HepG2 (cell line): ENCODE results near the gene UGT1A4. TPM values are rescaled to one million over a fixed set of nuclear protein-coding genes. Genes with fewer than 3 reads are reported as not detected.
A peak's percentile ranks its signal among the peaks of the same experiment; 100 is the strongest.

Experiments used
- FOXA3 ChIP-seq: IDR thresholded peaks from 2 replicates; pipeline ENCODE4 v1.6.1; 2016; ENCODE audit warnings: missing genetic modification reagents, missing compliant biosample characterization
- GLMP ChIP-seq: sonication (generic); formaldehyde crosslinking; IDR thresholded peaks from 2 replicates; pipeline ENCODE4 v1.9.0; 2021; ENCODE audit warnings: missing genetic modification reagents, mild to moderate bottlenecking, borderline replicate concordance
- GPBP1L1 ChIP-seq: sonication (generic); formaldehyde crosslinking; IDR thresholded peaks from 2 replicates; pipeline ENCODE4 v1.5.0; 2020; ENCODE audit warnings: mild to moderate bottlenecking, missing genetic modification reagents
- JUND ChIP-seq: sonication (generic); formaldehyde crosslinking; IDR thresholded peaks from 2 replicates; pipeline ENCODE4 v1.8.0; 2022; ENCODE audit warnings: mild to moderate bottlenecking, missing genetic modification reagents
- KDM5A ChIP-seq: fragments of 200-600 bp; sonication (generic); IDR thresholded peaks from 2 replicates; pipeline ENCODE4 v1.7.0; 2018; ENCODE audit warnings: antibody characterized with exemption, mild to moderate bottlenecking, low read length, borderline replicate concordance
- PLRG1 ChIP-seq: fragments of 450-650 bp; conservative IDR thresholded peaks from 2 replicates; pipeline ENCODE4 v1.6.1; 2016
- PRMT3 ChIP-seq: sonication (generic); formaldehyde crosslinking; IDR thresholded peaks from 2 replicates; pipeline ENCODE4 v1.8.1; 2022; ENCODE audit warnings: low read depth, mild to moderate bottlenecking, moderate library complexity, missing genetic modification reagents, borderline replicate concordance
- XBP1 ChIP-seq: sonication (generic); formaldehyde crosslinking; IDR thresholded peaks from 2 replicates; pipeline ENCODE4 v1.5.0; 2020; ENCODE audit warnings: missing genetic modification reagents
- ZBTB40 ChIP-seq, 2 experiments: fragments of 450-650 bp in 1 of 2; sonication (generic) in 1 of 2; formaldehyde crosslinking in 1 of 2; IDR thresholded peaks; 2 replicates each; pipeline versions ENCODE4 v1.6.1 to v1.8.0; 2016 to 2022; ENCODE audit warnings: antibody characterized with exemption in 1 of 2, mild to moderate bottlenecking in 1 of 2, missing genetic modification reagents in 1 of 2
- ZFAT ChIP-seq: sonication (generic); formaldehyde crosslinking; conservative IDR thresholded peaks from 2 replicates; pipeline ENCODE4 v1.8.1; 2023; ENCODE audit warnings: missing genetic modification reagents, inconsistent platforms
- polyA plus RNA-seq, 8 experiments: library from polyadenylated mRNA; depleted of rRNA in 3 of 8; stranded (reverse) in 7 of 8; unstranded in 1 of 8; fragments of >200 nt; fragmentation: Illumina TruSeq in 4 of 8; extraction: Trizol in 4 of 8; gene quantifications; 2 replicates each; pipeline versions ENCODE4 v1.2.1 to v1.2.3, GENCODE V29; 2011 to 2016; ENCODE audit warnings: low read depth in 4 of 8, missing spikeins in 1 of 8, mixed read lengths in 1 of 8; ENCODE audit not compliant: insufficient read depth in 1 of 8
- total RNA-seq, 5 experiments: library from RNA; depleted of rRNA; stranded (reverse); fragments of >200 nt; fragmentation: Illumina TruSeq; extraction: Trizol; gene quantifications; 2 replicates each; pipeline ENCODE4 v1.2.3, GENCODE V29; 2016; ENCODE audit warnings: low read depth in 1 of 5
- TF ChIP-seq, protein P1 (sequence below): sonication (generic); formaldehyde crosslinking; IDR thresholded peaks from 2 replicates; pipeline ENCODE4 v1.4.0; 2020; ENCODE audit warnings: missing genetic modification reagents, borderline replicate concordance

The UGT1A4 gene
- total and polyA plus RNA-seq, 2 of the 13 experiments (the other 11 are each of a cell fraction or from before 2014, with no cell fraction given), result not detected

- TF ChIP-seq, protein P1, sequence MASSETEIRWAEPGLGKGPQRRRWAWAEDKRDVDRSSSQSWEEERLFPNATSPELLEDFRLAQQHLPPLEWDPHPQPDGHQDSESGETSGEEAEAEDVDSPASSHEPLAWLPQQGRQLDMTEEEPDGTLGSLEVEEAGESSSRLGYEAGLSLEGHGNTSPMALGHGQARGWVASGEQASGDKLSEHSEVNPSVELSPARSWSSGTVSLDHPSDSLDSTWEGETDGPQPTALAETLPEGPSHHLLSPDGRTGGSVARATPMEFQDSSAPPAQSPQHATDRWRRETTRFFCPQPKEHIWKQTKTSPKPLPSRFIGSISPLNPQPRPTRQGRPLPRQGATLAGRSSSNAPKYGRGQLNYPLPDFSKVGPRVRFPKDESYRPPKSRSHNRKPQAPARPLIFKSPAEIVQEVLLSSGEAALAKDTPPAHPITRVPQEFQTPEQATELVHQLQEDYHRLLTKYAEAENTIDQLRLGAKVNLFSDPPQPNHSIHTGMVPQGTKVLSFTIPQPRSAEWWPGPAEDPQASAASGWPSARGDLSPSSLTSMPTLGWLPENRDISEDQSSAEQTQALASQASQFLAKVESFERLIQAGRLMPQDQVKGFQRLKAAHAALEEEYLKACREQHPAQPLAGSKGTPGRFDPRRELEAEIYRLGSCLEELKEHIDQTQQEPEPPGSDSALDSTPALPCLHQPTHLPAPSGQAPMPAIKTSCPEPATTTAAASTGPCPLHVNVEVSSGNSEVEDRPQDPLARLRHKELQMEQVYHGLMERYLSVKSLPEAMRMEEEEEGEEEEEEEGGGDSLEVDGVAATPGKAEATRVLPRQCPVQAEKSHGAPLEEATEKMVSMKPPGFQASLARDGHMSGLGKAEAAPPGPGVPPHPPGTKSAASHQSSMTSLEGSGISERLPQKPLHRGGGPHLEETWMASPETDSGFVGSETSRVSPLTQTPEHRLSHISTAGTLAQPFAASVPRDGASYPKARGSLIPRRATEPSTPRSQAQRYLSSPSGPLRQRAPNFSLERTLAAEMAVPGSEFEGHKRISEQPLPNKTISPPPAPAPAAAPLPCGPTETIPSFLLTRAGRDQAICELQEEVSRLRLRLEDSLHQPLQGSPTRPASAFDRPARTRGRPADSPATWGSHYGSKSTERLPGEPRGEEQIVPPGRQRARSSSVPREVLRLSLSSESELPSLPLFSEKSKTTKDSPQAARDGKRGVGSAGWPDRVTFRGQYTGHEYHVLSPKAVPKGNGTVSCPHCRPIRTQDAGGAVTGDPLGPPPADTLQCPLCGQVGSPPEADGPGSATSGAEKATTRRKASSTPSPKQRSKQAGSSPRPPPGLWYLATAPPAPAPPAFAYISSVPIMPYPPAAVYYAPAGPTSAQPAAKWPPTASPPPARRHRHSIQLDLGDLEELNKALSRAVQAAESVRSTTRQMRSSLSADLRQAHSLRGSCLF (CRISPR knock-in tag), result no peak
- no peak for TF ChIP-seq GLMP
- no peak; the same call in 1 of the 2 replicates for TF ChIP-seq KDM5A
- TF ChIP-seq PLRG1, result no peak
- peak; percentile 66; the same call in 1 of the 2 replicates for TF ChIP-seq JUND (CRISPR knock-in tag)
- no peak for TF ChIP-seq PRMT3 (CRISPR knock-in tag)
- TF ChIP-seq ZBTB40 (IDR thresholded peaks at IDR 0.05), result no peak
- peak; percentile 49; the same call in 1 of the 2 replicates for TF ChIP-seq ZBTB40 (CRISPR knock-in tag; IDR thresholded peaks at IDR 0.05)
- TF ChIP-seq ZFAT (CRISPR knock-in tag), result no peak
- no peak for TF ChIP-seq GPBP1L1 (CRISPR knock-in tag)
- TF ChIP-seq FOXA3 (CRISPR knock-in tag), result peak; percentile 97
- TF ChIP-seq XBP1 (CRISPR knock-in tag), result no peak
These were observed 26.7 kb downstream of the UGT1A4 start (continued) for GRCh38 chr2:233745073-233745755.
